ENCODE data around the gene DNAH12. TPM values are rescaled to one million over a fixed set of nuclear protein-coding genes. Genes with fewer than 3 reads are reported as not detected.

The DNAH12 gene
- total and polyA plus RNA-seq, 2 donors from 2014 or later: 0.38 TPM; not detected in 1

- DNase-seq: no peak
- intact Hi-C loops (cut with DNase I): no loop called here
- H3K27ac ChIP-seq (ENCODE audit: low read depth in 2 of 2, low read length in 2 of 2): no peak overlapping the region
Measured at GRCh38 chr3:57538465-57538864, 5.7 kb downstream of the DNAH12 start.

GRCh38 chr3:57530071-57530608, 14.0 kb downstream of the DNAH12 start:
- intact Hi-C loops (cut with DNase I): no loop called here
- Histone ChIP-seq H3K27ac (ENCODE audit: low read depth in 2 of 2, low read length in 2 of 2) (no peak overlapping the region), H3K4me1 (ENCODE audit: control insufficient read depth in 2 of 3, insufficient read depth in 2 of 3, low read depth in 1 of 3, low read length in 3 of 3) (no peaks in the 10 kb centered on the region), H3K9ac (ENCODE audit: low read length in 3 of 3) (no peak overlapping the region), H3K4me3 (ENCODE audit: low read length in 3 of 3) (no peak overlapping the region), H3K36me3 (ENCODE audit: control insufficient read depth in 2 of 3, insufficient read depth in 3 of 3, low read length in 3 of 3) (no peaks in the 10 kb centered on the region), H3K9me3 (ENCODE audit: control insufficient read depth in 2 of 3, insufficient read depth in 1 of 3, low read length in 3 of 3) (no peaks in the 10 kb centered on the region), H3K27me3 (ENCODE audit: control insufficient read depth, insufficient read depth, low read length) (no peaks in the 10 kb centered on the region)
- DNase-seq (no peak), FAIRE-seq (no peak)
- TF ChIP-seq, protein P1, sequence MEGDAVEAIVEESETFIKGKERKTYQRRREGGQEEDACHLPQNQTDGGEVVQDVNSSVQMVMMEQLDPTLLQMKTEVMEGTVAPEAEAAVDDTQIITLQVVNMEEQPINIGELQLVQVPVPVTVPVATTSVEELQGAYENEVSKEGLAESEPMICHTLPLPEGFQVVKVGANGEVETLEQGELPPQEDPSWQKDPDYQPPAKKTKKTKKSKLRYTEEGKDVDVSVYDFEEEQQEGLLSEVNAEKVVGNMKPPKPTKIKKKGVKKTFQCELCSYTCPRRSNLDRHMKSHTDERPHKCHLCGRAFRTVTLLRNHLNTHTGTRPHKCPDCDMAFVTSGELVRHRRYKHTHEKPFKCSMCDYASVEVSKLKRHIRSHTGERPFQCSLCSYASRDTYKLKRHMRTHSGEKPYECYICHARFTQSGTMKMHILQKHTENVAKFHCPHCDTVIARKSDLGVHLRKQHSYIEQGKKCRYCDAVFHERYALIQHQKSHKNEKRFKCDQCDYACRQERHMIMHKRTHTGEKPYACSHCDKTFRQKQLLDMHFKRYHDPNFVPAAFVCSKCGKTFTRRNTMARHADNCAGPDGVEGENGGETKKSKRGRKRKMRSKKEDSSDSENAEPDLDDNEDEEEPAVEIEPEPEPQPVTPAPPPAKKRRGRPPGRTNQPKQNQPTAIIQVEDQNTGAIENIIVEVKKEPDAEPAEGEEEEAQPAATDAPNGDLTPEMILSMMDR (IDR thresholded peaks at IDR 0.05; ENCODE audit: borderline replicate concordance, extremely low read depth, insufficient read depth): no peak

More at GRCh38 chr3:57538465-57538864, 5.7 kb downstream of the DNAH12 start:
- Histone ChIP-seq H3K4me1 (ENCODE audit: control insufficient read depth in 2 of 3, insufficient read depth in 2 of 3, low read depth in 1 of 3, low read length in 3 of 3) (no peaks in the 10 kb centered on the region), H3K36me3 (ENCODE audit: control insufficient read depth in 2 of 3, insufficient read depth in 3 of 3, low read length in 3 of 3) (no peaks in the 10 kb centered on the region), H3K4me3 (ENCODE audit: low read length in 3 of 3) (no peak overlapping the region), H3K9me3 (ENCODE audit: control insufficient read depth in 2 of 3, insufficient read depth in 1 of 3, low read length in 3 of 3) (no peaks in the 10 kb centered on the region), H3K27me3 (ENCODE audit: control insufficient read depth, insufficient read depth, low read length) (no peaks in the 10 kb centered on the region), H3K9ac (ENCODE audit: low read length in 3 of 3) (no peak overlapping the region)
- TF ChIP-seq, protein P1 (IDR thresholded peaks at IDR 0.05; ENCODE audit: borderline replicate concordance, extremely low read depth, insufficient read depth): no peak
- no peak for FAIRE-seq

- Histone ChIP-seq H3K9me3 (ENCODE audit: control insufficient read depth in 2 of 3, insufficient read depth in 1 of 3, low read length in 3 of 3) (no peaks in the 10 kb centered on the region), H3K27me3 (ENCODE audit: control insufficient read depth, insufficient read depth, low read length) (no peaks in the 10 kb centered on the region), H3K9ac (ENCODE audit: low read length in 3 of 3) (no peak overlapping the region), H3K27ac (ENCODE audit: low read depth in 2 of 2, low read length in 2 of 2) (no peak overlapping the region), H3K4me3 (ENCODE audit: low read length in 3 of 3) (no peak overlapping the region), H3K4me1 (ENCODE audit: control insufficient read depth in 2 of 3, insufficient read depth in 2 of 3, low read depth in 1 of 3, low read length in 3 of 3) (no peaks in the 10 kb centered on the region), H3K36me3 (ENCODE audit: control insufficient read depth in 2 of 3, insufficient read depth in 3 of 3, low read length in 3 of 3) (no peaks in the 10 kb centered on the region)
- FAIRE-seq: no peak
- no peak for DNase-seq
- intact Hi-C loops (cut with DNase I): no loop called here
- TF ChIP-seq, protein P1 (IDR thresholded peaks at IDR 0.05; ENCODE audit: borderline replicate concordance, extremely low read depth, insufficient read depth): no peak
Measured at GRCh38 chr3:57518276-57518915, 25.7 kb downstream of the DNAH12 start.

Measured in kidney (tissue), 14 donors.